SK-N-MC (cell line): ENCODE measurements around the gene C20orf144.

Source experiments
- DNase-seq: peaks from one replicate; pipeline ENCODE4 v3.0.0-alpha.2; 2011; ENCODE audit warnings: low read depth, low spot score
- H3K27ac ChIP-seq: fragments of 200-600 bp; sonication (generic); 2 replicates; pipeline ENCODE4 v1.5.1; 2016; ENCODE audit warnings: mixed run types
- H3K36me3 ChIP-seq: fragments of 200-600 bp; sonication (generic); 2 replicates; pipeline ENCODE4 v1.6.1; 2017; ENCODE audit warnings: antibody characterized with exemption, low read length, mixed read lengths; ENCODE audit not compliant: insufficient read depth
- H3K4me3 ChIP-seq: fragments of 200-600 bp; sonication (generic); 2 replicates; pipeline ENCODE4 v1.5.1; 2016
- H3K9ac ChIP-seq: fragments of 200-600 bp; sonication (generic); 2 replicates; pipeline ENCODE4 v1.8.0; 2017; ENCODE audit warnings: mixed run types, mixed read lengths; ENCODE audit not compliant: insufficient read length
- H3K9me3 ChIP-seq: fragments of 200-600 bp; sonication (generic); 2 replicates; pipeline ENCODE4 v1.6.1; 2017; ENCODE audit warnings: low read depth, mild to moderate bottlenecking, antibody characterized with exemption, low read length, moderate library complexity, mixed read lengths
- EZH2 ChIP-seq: fragments of 200-600 bp; sonication (generic); IDR thresholded peaks from one replicate; pipeline ENCODE4 v1.6.1; 2017; ENCODE audit warnings: antibody characterized with exemption
- FOXP2 ChIP-seq: optimal IDR thresholded peaks from 2 replicates; pipeline ENCODE3; 2011; ENCODE audit warnings: mild to moderate bottlenecking, moderate library complexity; ENCODE audit not compliant: insufficient read depth; ENCODE audit errors: extremely low read length, control extremely low read depth
- POLR2AphosphoS5 ChIP-seq: IDR thresholded peaks from 2 replicates; pipeline ENCODE4 v1.6.1; 2012; ENCODE audit warnings: mild to moderate bottlenecking, low read depth, low read length, borderline replicate concordance

The C20orf144 gene

GRCh38 chr20:33667245-33667675, 5.1 kb downstream of the C20orf144 start:
- TF ChIP-seq POLR2AphosphoS5 (no peak), FOXP2 (no peak), EZH2 (no peak)
- Histone ChIP-seq H3K9ac (no peak overlapping the region), H3K4me3 (no peak overlapping the region), H3K9me3 (no peaks in the 10 kb centered on the region), H3K36me3 (peaks cover 7% of the 10 kb centered on the region), H3K27ac (no peak overlapping the region)
- DNase-seq, result no peak

GRCh38 chr20:33667676-33668465, 5.7 kb downstream of the C20orf144 start:
- DNase-seq, result no peak
- H3K27ac ChIP-seq, result no peak overlapping the region
- no peak overlapping the region for H3K9ac ChIP-seq

GRCh38 chr20:33668466-33669155, 6.5 kb downstream of the C20orf144 start:
- no peak for DNase-seq
- TF ChIP-seq EZH2, result no peak
- TF ChIP-seq POLR2AphosphoS5, result no peak
- no peak for TF ChIP-seq FOXP2
- H3K36me3 ChIP-seq, result peaks cover 7% of the 10 kb centered on the region
- H3K27ac ChIP-seq, result no peak overlapping the region
- no peak overlapping the region for H3K9ac ChIP-seq
- no peaks in the 10 kb centered on the region for H3K9me3 ChIP-seq
- no peak overlapping the region for H3K4me3 ChIP-seq

More at GRCh38 chr20:33667676-33668465, 5.7 kb downstream of the C20orf144 start:
- no peak for TF ChIP-seq EZH2
- no peak for TF ChIP-seq FOXP2
- no peak for TF ChIP-seq POLR2AphosphoS5
- Histone ChIP-seq H3K9me3 (no peaks in the 10 kb centered on the region), H3K4me3 (no peak overlapping the region), H3K36me3 (peaks cover 7% of the 10 kb centered on the region)

- TF ChIP-seq POLR2AphosphoS5 (no peak), EZH2 (no peak)
- no peak overlapping the region for H3K9ac ChIP-seq
- H3K4me3 ChIP-seq, result no peak overlapping the region
- no peak overlapping the region for H3K27ac ChIP-seq
- no peaks in the 10 kb centered on the region for H3K9me3 ChIP-seq
- no peak for DNase-seq
- H3K36me3 ChIP-seq, result peaks cover 7% of the 10 kb centered on the region
These were observed 7.1 kb downstream of the C20orf144 start for GRCh38 chr20:33669224-33669623.

GRCh38 chr20:33669873-33670640, 7.9 kb downstream of the C20orf144 start:
- Histone ChIP-seq H3K9me3 (no peaks in the 10 kb centered on the region), H3K9ac (no peak overlapping the region), H3K4me3 (no peak overlapping the region), H3K27ac (no peak overlapping the region), H3K36me3 (peaks cover 7% of the 10 kb centered on the region)
- no peak for DNase-seq
- no peak for TF ChIP-seq FOXP2
- no peak for TF ChIP-seq EZH2
- no peak for TF ChIP-seq POLR2AphosphoS5

- no peak overlapping the region for H3K9ac ChIP-seq
- H3K4me3 ChIP-seq, result no peak overlapping the region
- TF ChIP-seq FOXP2 (no peak), EZH2 (no peak), POLR2AphosphoS5 (no peak)
- no peaks in the 10 kb centered on the region for H3K9me3 ChIP-seq
- H3K36me3 ChIP-seq, result peaks cover 7% of the 10 kb centered on the region
- H3K27ac ChIP-seq, result no peak overlapping the region
- no peak for DNase-seq
These were observed 8.8 kb downstream of the C20orf144 start for GRCh38 chr20:33670715-33671499.

- Histone ChIP-seq H3K36me3 (peaks cover 7% of the 10 kb centered on the region), H3K27ac (no peak overlapping the region), H3K9me3 (no peaks in the 10 kb centered on the region), H3K4me3 (no peak overlapping the region), H3K9ac (no peak overlapping the region)
- DNase-seq, result no peak
- no peak for TF ChIP-seq POLR2AphosphoS5
- no peak for TF ChIP-seq FOXP2
- TF ChIP-seq EZH2, result no peak
These were observed 9.6 kb downstream of the C20orf144 start for GRCh38 chr20:33671573-33672288.

GRCh38 chr20:33672426-33673113, 10.4 kb downstream of the C20orf144 start:
- Histone ChIP-seq H3K36me3 (peaks cover 12% of the 10 kb centered on the region), H3K4me3 (peak overlapping the region; percentile 87), H3K27ac (no peak overlapping the region), H3K9me3 (no peaks in the 10 kb centered on the region), H3K9ac (peak overlapping the region; percentile 87)
- no peak for DNase-seq
- TF ChIP-seq FOXP2 (no peak), POLR2AphosphoS5 (peak; percentile 25; the same call in 1 of the 2 replicates)
